ENCODE measurements around the gene NSG1.

Gene NSG1

DNA sequence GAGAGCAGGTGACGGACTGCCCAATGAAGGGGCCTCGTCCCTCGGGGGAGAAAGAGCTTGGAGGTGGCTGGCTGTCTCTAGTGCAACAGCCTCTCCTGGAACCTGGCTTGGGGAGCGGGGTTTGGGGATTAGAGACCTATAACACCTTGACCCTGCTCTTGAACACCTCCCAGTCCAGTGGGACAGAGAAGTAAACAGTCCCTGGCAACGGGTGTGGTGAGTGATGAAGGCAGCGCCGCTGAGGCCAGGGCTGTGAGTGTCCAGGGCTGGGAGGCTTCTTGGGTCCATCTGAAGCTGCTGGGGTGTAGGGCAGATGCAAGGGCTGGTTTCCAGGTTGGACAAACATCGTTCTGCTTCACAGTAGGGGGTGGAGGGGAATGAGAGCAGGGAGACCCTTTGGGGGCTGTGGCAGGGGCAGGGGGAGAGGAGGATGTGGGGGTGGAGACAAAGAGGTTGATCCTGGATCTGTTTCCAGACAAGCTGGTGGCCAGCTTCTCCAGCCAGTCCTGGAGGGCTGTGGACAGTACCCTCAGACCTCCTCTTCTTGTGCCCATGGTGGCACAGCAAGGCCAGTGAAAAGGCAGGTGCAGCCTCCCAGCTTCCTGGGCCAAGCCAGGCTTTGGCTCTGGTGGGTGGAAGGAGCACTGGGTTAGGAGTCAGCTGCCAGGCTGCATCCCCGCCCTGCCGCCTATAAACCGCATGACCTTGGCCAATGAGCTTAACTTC lies 3.8 kb downstream of the NSG1 start:
- Mint-ChIP-seq H3K36me3 (ENCODE audit: low read depth) (no peaks in the 10 kb centered on the region), H3K27me3 (ENCODE audit: low read depth, poor library complexity) (peaks cover 76% of the 10 kb centered on the region), H3K27ac (no peak overlapping the region), H3K4me1 (peaks cover 22% of the 10 kb centered on the region), H3K9me3 (no peaks in the 10 kb centered on the region), H3K4me3 (no peak overlapping the region)
- DNase-seq: no peak
- TF ChIP-seq, protein P1, sequence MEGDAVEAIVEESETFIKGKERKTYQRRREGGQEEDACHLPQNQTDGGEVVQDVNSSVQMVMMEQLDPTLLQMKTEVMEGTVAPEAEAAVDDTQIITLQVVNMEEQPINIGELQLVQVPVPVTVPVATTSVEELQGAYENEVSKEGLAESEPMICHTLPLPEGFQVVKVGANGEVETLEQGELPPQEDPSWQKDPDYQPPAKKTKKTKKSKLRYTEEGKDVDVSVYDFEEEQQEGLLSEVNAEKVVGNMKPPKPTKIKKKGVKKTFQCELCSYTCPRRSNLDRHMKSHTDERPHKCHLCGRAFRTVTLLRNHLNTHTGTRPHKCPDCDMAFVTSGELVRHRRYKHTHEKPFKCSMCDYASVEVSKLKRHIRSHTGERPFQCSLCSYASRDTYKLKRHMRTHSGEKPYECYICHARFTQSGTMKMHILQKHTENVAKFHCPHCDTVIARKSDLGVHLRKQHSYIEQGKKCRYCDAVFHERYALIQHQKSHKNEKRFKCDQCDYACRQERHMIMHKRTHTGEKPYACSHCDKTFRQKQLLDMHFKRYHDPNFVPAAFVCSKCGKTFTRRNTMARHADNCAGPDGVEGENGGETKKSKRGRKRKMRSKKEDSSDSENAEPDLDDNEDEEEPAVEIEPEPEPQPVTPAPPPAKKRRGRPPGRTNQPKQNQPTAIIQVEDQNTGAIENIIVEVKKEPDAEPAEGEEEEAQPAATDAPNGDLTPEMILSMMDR (IDR thresholded peaks at IDR 0.05): no peak

DNA sequence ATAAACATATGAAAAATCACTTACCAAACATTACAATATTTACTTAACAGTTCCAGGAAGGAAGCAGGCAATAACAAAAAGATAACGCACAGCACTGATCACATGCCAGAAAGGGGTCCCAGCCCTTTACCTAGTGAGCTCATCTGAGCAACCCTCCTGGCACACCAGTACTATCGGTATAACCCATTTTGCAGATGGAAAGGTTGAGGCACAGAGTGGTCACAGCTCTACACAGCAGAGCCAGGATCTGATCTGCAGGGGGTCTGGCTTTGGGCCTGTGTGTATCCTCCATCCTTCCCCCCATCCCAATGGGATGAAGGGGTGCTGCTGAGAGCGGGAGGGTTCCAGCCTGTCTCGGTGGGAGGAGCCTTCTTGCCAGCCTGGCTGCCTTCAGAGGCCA lies 5.0 kb downstream of the NSG1 start:
- TF ChIP-seq, protein P1 (IDR thresholded peaks at IDR 0.05): no peak
- Mint-ChIP-seq H3K4me1 (peaks cover 31% of the 10 kb centered on the region), H3K27me3 (ENCODE audit: low read depth, poor library complexity) (peaks cover 79% of the 10 kb centered on the region), H3K27ac (no peak overlapping the region), H3K9me3 (no peaks in the 10 kb centered on the region), H3K36me3 (ENCODE audit: low read depth) (no peaks in the 10 kb centered on the region), H3K4me3 (no peak overlapping the region)
- no peak for DNase-seq

DNA sequence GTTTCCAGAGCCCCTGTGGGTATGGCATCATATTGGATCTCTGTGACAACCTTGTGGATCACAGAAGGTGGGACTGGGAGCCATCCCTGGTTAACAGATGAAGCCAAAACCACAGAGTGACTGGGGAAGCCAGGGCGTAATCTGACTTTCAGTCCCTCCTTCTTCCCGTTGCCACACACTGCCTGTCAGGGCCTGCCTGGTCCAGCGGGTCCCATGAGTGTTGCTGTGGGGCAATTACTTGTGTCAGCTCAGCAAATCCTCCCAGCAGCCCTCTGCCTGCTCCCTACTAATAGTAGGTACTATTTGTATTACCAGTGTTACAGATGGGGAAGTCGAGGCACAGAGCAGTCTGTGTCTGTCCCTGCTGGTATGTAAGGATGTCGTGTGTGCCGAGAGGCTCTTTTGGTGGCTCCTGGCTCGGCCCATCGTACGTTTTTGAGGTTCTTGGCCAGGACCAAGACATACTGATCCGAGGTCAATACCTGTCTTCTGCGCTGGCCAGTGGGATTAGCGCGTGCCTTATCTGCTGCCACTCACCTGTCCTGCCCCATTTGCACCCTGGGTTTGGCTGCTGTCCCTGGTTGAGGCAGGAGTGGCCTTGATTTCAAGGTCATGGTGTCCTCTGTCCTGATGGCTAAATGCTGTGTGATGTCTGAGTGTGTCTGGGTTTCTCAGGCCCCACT lies 5.7 kb downstream of the NSG1 start:
- DNase-seq: no peak
- Mint-ChIP-seq H3K27ac (no peak overlapping the region), H3K4me1 (peaks cover 34% of the 10 kb centered on the region), H3K27me3 (ENCODE audit: low read depth, poor library complexity) (peaks cover 83% of the 10 kb centered on the region), H3K36me3 (ENCODE audit: low read depth) (no peaks in the 10 kb centered on the region), H3K9me3 (no peaks in the 10 kb centered on the region), H3K4me3 (no peak overlapping the region)
- TF ChIP-seq, protein P1 (IDR thresholded peaks at IDR 0.05): no peak

- Mint-ChIP-seq H3K4me3 (no peak overlapping the region), H3K27ac (no peak overlapping the region), H3K4me1 (peaks cover 24% of the 10 kb centered on the region), H3K36me3 (ENCODE audit: low read depth) (no peaks in the 10 kb centered on the region), H3K9me3 (peaks cover 9% of the 10 kb centered on the region), H3K27me3 (ENCODE audit: low read depth, poor library complexity) (peaks cover 73% of the 10 kb centered on the region)
- TF ChIP-seq, protein P1 (IDR thresholded peaks at IDR 0.05): no peak
- no peak for DNase-seq
These were observed 7.7 kb downstream of the NSG1 start for GRCh38 chr4:4394644-4395043.

- Mint-ChIP-seq H3K9me3 (peaks cover 16% of the 10 kb centered on the region), H3K36me3 (ENCODE audit: low read depth) (no peaks in the 10 kb centered on the region), H3K4me1 (peaks cover 18% of the 10 kb centered on the region), H3K4me3 (no peak overlapping the region), H3K27me3 (ENCODE audit: low read depth, poor library complexity) (peaks cover 70% of the 10 kb centered on the region), H3K27ac (no peak overlapping the region)
- TF ChIP-seq, protein P1 (IDR thresholded peaks at IDR 0.05): no peak
- DNase-seq: no peak
These were observed 8.5 kb downstream of the NSG1 start for GRCh38 chr4:4395371-4395770.
